Activated naive CD4-positive, alpha-beta T cell treated with anti-CD3 and anti-CD28 coated beads, Interleukin-2, amount 10 ng/mL, durations not matched to agents 7 days and 5 days (primary cell): ENCODE measurements around the gene NRAP.

ENCODE experiments used
- CTCF ChIA-PET: fragments of 350-600 bp; sonication (Branson Sonifier 250); formaldehyde crosslinking; loops from one replicate; lab custom pipeline; 2021; ENCODE audit warnings: antibody characterized with exemption; lab: Charles Lee
- DNase-seq: peaks from one replicate; pipeline ENCODE4 v3.0.0-alpha.2; 2020
- H3K27ac Mint-ChIP-seq: one replicate; pipeline ENCODE4 v1.8.0; 2021; ENCODE audit warnings: mild to moderate bottlenecking, moderate library complexity, mixed read lengths
- H3K27me3 Mint-ChIP-seq: one replicate; pipeline ENCODE4 v1.8.0; 2021; ENCODE audit warnings: mild to moderate bottlenecking, mixed read lengths
- H3K36me3 Mint-ChIP-seq: one replicate; pipeline ENCODE4 v1.8.0; 2021; ENCODE audit warnings: mixed read lengths
- H3K4me1 Mint-ChIP-seq: one replicate; pipeline ENCODE4 v1.8.0; 2021; ENCODE audit warnings: mixed read lengths
- H3K4me3 Mint-ChIP-seq: one replicate; pipeline ENCODE4 v1.8.0; 2021; ENCODE audit warnings: mild to moderate bottlenecking, moderate library complexity, mixed read lengths
- H3K9me3 Mint-ChIP-seq: one replicate; pipeline ENCODE4 v1.8.0; 2021; ENCODE audit warnings: mixed read lengths

NRAP gene

GRCh38 chr10:113691381-113691780 lies 27.5 kb upstream of the NRAP start:
- Mint-ChIP-seq H3K27ac (no peak overlapping the region), H3K27me3 (no peaks in the 10 kb centered on the region), H3K4me3 (no peak overlapping the region), H3K9me3 (peaks cover 61% of the 10 kb centered on the region), H3K4me1 (peaks cover 31% of the 10 kb centered on the region), H3K36me3 (peaks cover 93% of the 10 kb centered on the region)
- CTCF ChIA-PET: interaction anchor here (1.2 kb wide), 1 partner anchor 12 kb away, joined by 5 read pairs; the partner anchor contains the start of gene CASP7
- no peak for DNase-seq

GRCh38 chr10:113690749-113691148 lies 26.9 kb upstream of the NRAP start:
- Mint-ChIP-seq H3K4me1 (peaks cover 31% of the 10 kb centered on the region), H3K4me3 (no peak overlapping the region), H3K27me3 (no peaks in the 10 kb centered on the region), H3K27ac (no peak overlapping the region), H3K36me3 (peaks cover 93% of the 10 kb centered on the region), H3K9me3 (peaks cover 67% of the 10 kb centered on the region)
- DNase-seq: no peak
- CTCF ChIA-PET: interaction anchor here (1.2 kb wide), 1 partner anchor 11 kb away, joined by 5 read pairs; the partner anchor contains the start of gene CASP7

GRCh38 chr10:113689574-113689973 lies 25.7 kb upstream of the NRAP start:
- CTCF ChIA-PET: no interaction called here
- H3K4me3 Mint-ChIP-seq: no peak overlapping the region
- no peaks in the 10 kb centered on the region for H3K27me3 Mint-ChIP-seq
- peak overlapping the region; percentile 87 for H3K27ac Mint-ChIP-seq
- peaks cover 31% of the 10 kb centered on the region for H3K4me1 Mint-ChIP-seq
- H3K36me3 Mint-ChIP-seq: peaks cover 90% of the 10 kb centered on the region
- no peak for DNase-seq
- peaks cover 72% of the 10 kb centered on the region for H3K9me3 Mint-ChIP-seq

GRCh38 chr10:113689057-113689456 lies 25.2 kb upstream of the NRAP start:
- CTCF ChIA-PET: interaction anchor here (0.7 kb wide), 1 partner anchor 279 kb away, joined by 3 read pairs; no protein-coding TSS in a partner anchor
- H3K27ac Mint-ChIP-seq: peak overlapping the region; percentile 87
- peaks cover 71% of the 10 kb centered on the region for H3K9me3 Mint-ChIP-seq
- peaks cover 35% of the 10 kb centered on the region for H3K4me1 Mint-ChIP-seq
- peaks cover 90% of the 10 kb centered on the region for H3K36me3 Mint-ChIP-seq
- H3K4me3 Mint-ChIP-seq: peak overlapping the region; percentile 49
- no peak for DNase-seq
- H3K27me3 Mint-ChIP-seq: no peaks in the 10 kb centered on the region

GRCh38 chr10:113687037-113687436 lies 23.2 kb upstream of the NRAP start:
- CTCF ChIA-PET: no interaction called here
- no peak overlapping the region for H3K4me3 Mint-ChIP-seq
- peaks cover 86% of the 10 kb centered on the region for H3K36me3 Mint-ChIP-seq
- H3K27me3 Mint-ChIP-seq: no peaks in the 10 kb centered on the region
- H3K27ac Mint-ChIP-seq: no peak overlapping the region
- peaks cover 44% of the 10 kb centered on the region for H3K4me1 Mint-ChIP-seq
- no peak for DNase-seq
- H3K9me3 Mint-ChIP-seq: peaks cover 58% of the 10 kb centered on the region

- no peaks in the 10 kb centered on the region for H3K27me3 Mint-ChIP-seq
- peaks cover 82% of the 10 kb centered on the region for H3K36me3 Mint-ChIP-seq
- H3K27ac Mint-ChIP-seq: no peak overlapping the region
- DNase-seq: no peak
- H3K4me1 Mint-ChIP-seq: peaks cover 54% of the 10 kb centered on the region
- CTCF ChIA-PET: interaction anchor here (0.9 kb wide), 1 partner anchor 11 kb away, joined by 3 read pairs; no protein-coding TSS in a partner anchor
- H3K9me3 Mint-ChIP-seq: peaks cover 52% of the 10 kb centered on the region
- no peak overlapping the region for H3K4me3 Mint-ChIP-seq
These were observed 22.2 kb upstream of the NRAP start for GRCh38 chr10:113686028-113686427.

GRCh38 chr10:113683300-113683699 lies 19.5 kb upstream of the NRAP start:
- H3K4me1 Mint-ChIP-seq: peaks cover 48% of the 10 kb centered on the region
- DNase-seq: no peak
- peaks cover 35% of the 10 kb centered on the region for H3K9me3 Mint-ChIP-seq
- CTCF ChIA-PET: no interaction called here
- H3K27ac Mint-ChIP-seq: no peak overlapping the region
- H3K4me3 Mint-ChIP-seq: no peak overlapping the region
- peaks cover 4% of the 10 kb centered on the region for H3K27me3 Mint-ChIP-seq
- peaks cover 56% of the 10 kb centered on the region for H3K36me3 Mint-ChIP-seq

- Mint-ChIP-seq H3K4me1 (peaks cover 42% of the 10 kb centered on the region), H3K4me3 (peak overlapping the region; percentile 91), H3K27ac (peak overlapping the region; percentile 90), H3K36me3 (peaks cover 42% of the 10 kb centered on the region), H3K27me3 (peaks cover 4% of the 10 kb centered on the region), H3K9me3 (peaks cover 21% of the 10 kb centered on the region)
- CTCF ChIA-PET: interaction anchor here (0.6 kb wide), 1 partner anchor 31 kb away, joined by 3 read pairs; no protein-coding TSS in a partner anchor
- no peak for DNase-seq
These were observed 18.0 kb upstream of the NRAP start for GRCh38 chr10:113681533-113682470.

- peaks cover 12% of the 10 kb centered on the region for H3K9me3 Mint-ChIP-seq
- CTCF ChIA-PET: interaction anchor here (1.5 kb wide), 1 partner anchor 11 kb away, joined by 5 read pairs; no protein-coding TSS in a partner anchor
- peak overlapping the region; percentile 90 for H3K27ac Mint-ChIP-seq
- peaks cover 42% of the 10 kb centered on the region for H3K4me1 Mint-ChIP-seq
- H3K27me3 Mint-ChIP-seq: peaks cover 4% of the 10 kb centered on the region
- DNase-seq: peak; percentile 27
- peaks cover 32% of the 10 kb centered on the region for H3K36me3 Mint-ChIP-seq
- peak overlapping the region; percentile 91 for H3K4me3 Mint-ChIP-seq
These were observed 16.6 kb upstream of the NRAP start for GRCh38 chr10:113680190-113681111.

GRCh38 chr10:113679463-113680189 lies 15.8 kb upstream of the NRAP start, which contains the start of gene CASP7:
Gene CASP7 (plus strand): TSS chr10:113679912. CDS start chr10:113697494, 17,582 bp downstream.
- peak within 1 kb of the TSS; percentile 91 for H3K4me3 Mint-ChIP-seq
- H3K27me3 Mint-ChIP-seq: peaks cover 8% of the 10 kb centered on the region
- peak within 1 kb of the TSS; percentile 90 for H3K27ac Mint-ChIP-seq
- peak; percentile 91 for DNase-seq
- CTCF ChIA-PET: interaction anchor here (0.8 to 1.5 kb wide), 4 partner anchors 9 to 26 kb away, joined by 3 to 5 read pairs (median 4); no protein-coding TSS in a partner anchor
- H3K4me1 Mint-ChIP-seq: peaks cover 42% of the 10 kb centered on the region
- H3K9me3 Mint-ChIP-seq: peaks cover 9% of the 10 kb centered on the region
- peaks cover 27% of the 10 kb centered on the region for H3K36me3 Mint-ChIP-seq

- Mint-ChIP-seq H3K27me3 (peaks cover 28% of the 10 kb centered on the region), H3K27ac (peak overlapping the region; percentile 34), H3K4me1 (peaks cover 6% of the 10 kb centered on the region), H3K36me3 (no peaks in the 10 kb centered on the region), H3K4me3 (no peak overlapping the region), H3K9me3 (peaks cover 9% of the 10 kb centered on the region)
- DNase-seq: peak; percentile 25
- CTCF ChIA-PET: interaction anchor here (0.6 to 1.1 kb wide), 2 partner anchors 12 to 93 kb away, joined by 3 read pairs; no protein-coding TSS in a partner anchor
These were observed 2.9 kb upstream of the NRAP start for GRCh38 chr10:113666682-113667252.

- Mint-ChIP-seq H3K4me1 (peaks cover 6% of the 10 kb centered on the region), H3K36me3 (no peaks in the 10 kb centered on the region), H3K4me3 (no peak overlapping the region), H3K9me3 (peaks cover 9% of the 10 kb centered on the region), H3K27ac (no peak overlapping the region), H3K27me3 (peaks cover 19% of the 10 kb centered on the region)
- CTCF ChIA-PET: no interaction called here
- DNase-seq: no peak
These were observed 2.0 kb upstream of the NRAP start for GRCh38 chr10:113665806-113666354.
